GM21367 (cell line): ENCODE measurements around the gene DMXL2.
"Not testable (repeated sequence)": the region's sequence is repeated elsewhere in the genome, so short reads cannot be mapped to it uniquely, and the experiment has no call there.

ENCODE experiments used
- ATAC-seq: cut with Tn5 transposase; IDR thresholded peaks from one replicate; pipeline ENCODE4 v1.9.1; 2021; ENCODE audit not compliant: unreplicated experiment

DMXL2 gene

GRCh38 chr15:51425517-51426040 is 197.0 kb downstream of the DMXL2 start:
- ATAC-seq = no peak

- ATAC-seq = no peak
Measured at GRCh38 chr15:51424780-51425179, 197.8 kb downstream of the DMXL2 start.

DNA sequence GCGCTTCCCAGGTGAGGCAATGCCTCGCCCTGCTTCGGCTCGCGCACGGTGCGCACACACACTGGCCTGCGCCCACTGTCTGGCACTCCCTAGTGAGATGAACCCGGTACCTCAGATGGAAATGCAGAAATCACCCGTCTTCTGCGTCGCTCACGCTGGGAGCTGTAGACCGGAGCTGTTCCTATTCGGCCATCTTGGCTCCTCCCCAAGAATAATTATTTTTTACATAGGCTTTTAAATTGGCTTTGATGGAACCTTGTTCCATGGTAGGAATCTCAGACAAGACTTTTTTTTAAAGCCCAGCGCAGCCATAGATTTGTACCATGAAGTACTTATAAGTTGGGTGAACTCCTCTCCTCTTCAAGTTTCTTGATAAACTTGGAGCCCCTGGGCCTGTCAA is 199.5 kb downstream of the DMXL2 start:
- not testable (repeated sequence) for ATAC-seq

- no peak for ATAC-seq
Measured at GRCh38 chr15:51416129-51416528, 206.4 kb downstream of the DMXL2 start.

DNA sequence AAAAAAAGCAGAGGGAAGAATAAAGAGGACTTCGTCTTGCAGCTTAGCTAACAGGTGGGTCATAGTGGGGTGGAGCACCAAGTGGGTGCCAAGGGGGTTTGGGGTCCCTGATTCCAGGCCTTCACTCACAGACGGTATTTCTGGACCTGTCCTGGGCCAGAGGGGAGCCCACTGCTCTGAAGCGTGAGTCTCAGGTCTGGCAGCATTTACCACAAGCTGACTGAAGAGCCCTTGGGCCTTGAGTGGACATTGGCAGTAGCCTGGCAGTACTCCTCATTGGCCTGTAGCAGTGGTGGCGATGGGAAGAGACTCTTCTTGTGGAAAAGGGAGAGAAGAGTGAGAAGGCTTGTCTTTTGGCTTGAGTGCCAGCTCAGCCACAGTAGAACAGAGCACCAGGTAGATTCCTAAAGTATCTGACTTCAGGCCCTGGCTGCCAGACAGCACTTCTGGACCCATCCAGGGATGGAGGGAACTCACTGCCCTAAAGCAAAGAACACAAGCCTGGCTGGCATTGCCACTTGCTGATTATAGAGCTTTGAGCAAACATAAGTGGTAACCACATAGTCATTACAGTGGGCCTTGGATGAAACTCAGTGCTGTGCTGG is 208.2 kb downstream of the DMXL2 start:
- ATAC-seq = no peak

DNA sequence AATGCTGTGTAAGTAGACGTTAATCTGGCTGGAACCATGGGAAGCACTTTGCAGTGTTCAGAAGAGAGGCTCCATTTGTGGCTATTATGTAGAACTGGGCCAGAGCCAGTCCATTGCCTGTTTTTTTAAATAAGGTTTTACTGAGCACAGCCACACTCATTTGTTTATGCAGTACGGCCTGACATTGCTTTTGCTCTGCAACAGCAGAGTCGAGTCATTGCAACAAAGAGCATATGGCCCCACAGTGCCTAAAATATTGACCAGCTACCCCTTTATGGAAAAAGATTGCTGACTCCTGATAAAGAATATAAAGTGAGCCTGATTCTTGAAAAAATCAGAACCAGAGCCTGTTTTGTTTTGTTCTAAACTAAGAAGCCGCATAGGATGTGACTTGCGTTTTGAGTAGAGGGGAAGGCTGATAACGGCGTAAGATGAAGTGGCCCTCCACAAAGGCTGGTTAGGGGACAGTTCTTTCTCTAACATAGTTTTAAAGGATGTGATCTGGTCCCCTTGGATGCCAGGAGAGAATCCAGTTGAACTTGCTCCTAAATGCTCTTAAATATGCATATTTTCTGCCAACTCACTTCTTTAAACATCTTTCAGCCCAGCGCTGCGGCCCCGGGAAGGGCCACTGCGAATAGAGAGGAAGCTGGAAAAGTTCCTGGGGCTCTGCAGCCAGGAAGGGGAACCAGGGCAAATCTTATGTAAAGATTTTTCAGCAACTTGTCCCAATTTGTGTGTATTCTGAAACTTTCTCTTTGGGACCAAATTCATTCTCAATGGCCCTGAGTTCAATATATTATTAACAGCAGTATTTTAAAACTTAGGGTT is 216.7 kb downstream of the DMXL2 start:
- ATAC-seq = no peak

GRCh38 chr15:51403946-51404695 is 218.4 kb downstream of the DMXL2 start:
- no peak for ATAC-seq

GRCh38 chr15:51403072-51403878 is 219.3 kb downstream of the DMXL2 start:
- ATAC-seq = no peak

- no peak for ATAC-seq
Measured at GRCh38 chr15:51401872-51402517, 220.6 kb downstream of the DMXL2 start.

DNA sequence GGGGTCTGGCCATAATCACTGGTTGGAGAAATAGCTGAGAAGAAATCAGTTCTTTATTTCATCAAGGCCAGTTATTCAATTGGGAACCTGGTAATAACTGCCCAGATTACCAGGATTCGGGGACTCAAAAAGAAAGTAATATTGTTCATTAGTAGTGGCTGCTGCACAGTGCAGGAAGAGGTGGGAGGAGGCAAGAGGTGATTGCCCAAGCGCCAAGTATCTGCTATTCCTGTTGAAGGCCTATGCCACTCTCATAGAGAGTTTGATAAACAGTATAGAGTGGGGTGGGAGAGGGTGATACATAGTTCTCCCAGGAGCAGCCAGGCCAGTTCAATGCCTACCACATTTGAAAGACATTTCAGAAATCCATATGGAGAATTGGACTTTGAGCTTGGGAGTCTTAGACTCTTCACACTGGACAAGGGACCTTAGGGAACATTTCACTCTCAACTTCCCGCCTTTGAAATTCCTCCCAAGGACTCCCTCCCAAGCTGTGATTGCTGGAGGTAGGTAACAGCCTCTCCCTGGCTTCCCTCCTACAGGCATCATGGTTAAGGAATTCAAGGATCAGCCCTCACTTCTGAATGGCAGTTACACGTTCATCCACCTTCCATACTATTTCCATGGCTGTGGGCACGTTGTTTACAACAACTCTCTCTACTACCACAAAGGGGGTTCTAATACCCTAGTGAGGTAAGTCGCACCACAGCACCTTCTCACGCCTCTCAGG is 221.4 kb downstream of the DMXL2 start:
- ATAC-seq = no peak

- ATAC-seq = no peak
Measured at GRCh38 chr15:51398626-51399025, 223.9 kb downstream of the DMXL2 start.
